Gastrocnemius medialis (tissue), 4 donors: ENCODE measurements around the gene SRPK3. TPM values are rescaled to one million over a fixed set of nuclear protein-coding genes. Genes with fewer than 3 reads are reported as not detected.

Experiments used
- ATAC-seq, 2 donors: fragments of 150-250 bp; one replicate each; pipeline ENCODE4 v1.9.1; 2016
- DNase-seq, 2 donors: peaks; one replicate each; pipeline ENCODE4 v3.0.0-alpha.2; 2019
- H3K27ac ChIP-seq, 4 donors: fragments of 200-600 bp; sonication (generic); 1 replicate in 1 of 4; 2 replicates in 3 of 4; pipeline ENCODE4 v1.5.1; 2016 to 2018; ENCODE audit warnings: mild to moderate bottlenecking in 2 of 4, moderate library complexity in 1 of 4
- H3K27me3 ChIP-seq, 3 donors: fragments of 200-600 bp; sonication (generic) in 2 of 3; 1 replicate in 1 of 3; 2 replicates in 2 of 3; pipeline versions ENCODE4 v1.5.1 to v1.6.0; 2016 to 2019; ENCODE audit warnings: mild to moderate bottlenecking in 1 of 3, moderate library complexity in 1 of 3
- H3K36me3 ChIP-seq, 2 donors: fragments of 200-600 bp; sonication (generic) in 1 of 2; one replicate each; pipeline ENCODE4 v1.5.1; 2017 to 2018
- H3K4me1 ChIP-seq, 2 donors: fragments of 200-600 bp; sonication (generic) in 1 of 2; one replicate each; pipeline ENCODE4 v1.5.1; 2016 to 2017; ENCODE audit warnings: mild to moderate bottlenecking in 2 of 2
- H3K4me3 ChIP-seq, 4 donors: fragments of 200-600 bp; sonication (generic) in 3 of 4; 1 replicate in 1 of 4; 2 replicates in 3 of 4; pipeline ENCODE4 v1.5.1; 2016 to 2019; ENCODE audit warnings: mild to moderate bottlenecking in 2 of 4
- H3K9me3 ChIP-seq, 3 donors: fragments of 200-600 bp; sonication (generic) in 2 of 3; 1 replicate in 1 of 3; 2 replicates in 2 of 3; pipeline ENCODE4 v1.5.1; 2016 to 2019
- POLR2A ChIP-seq, 2 donors: fragments of 450-650 bp; IDR thresholded peaks; one replicate each; pipeline ENCODE4 v1.6.1; 2017; ENCODE audit warnings: antibody characterized with exemption in 2 of 2, mild to moderate bottlenecking in 2 of 2, moderate library complexity in 2 of 2
- in situ Hi-C, 4 donors: fragments of 200-750 bp; cut with MboI; loops; one replicate each; pipeline versions ENCODE4 v1.15.0 to v1.8.0; 2017; ENCODE audit warnings: low sequenced_read_pairs in 4 of 4
- intact Hi-C: fragments of 100-400 bp; cut with DNase I; formaldehyde crosslinking; loops from one replicate; pipeline ENCODE4 v1.15.1; 2023; ENCODE audit warnings: low total_unique reads
- total RNA-seq, 4 donors: library from RNA; depleted of rRNA; stranded (reverse); fragments of >200 nt; gene quantifications; one replicate each; pipeline versions ENCODE4 v1.1.0 to v1.2.3, GENCODE V29; 2016
- TF ChIP-seq, protein P1 (sequence below), 5 experiments: fragments of 450-650 bp in 3 of 5; fragments of 200-600 bp in 2 of 5; sonication (generic) in 2 of 5; IDR thresholded peaks in 4 of 5; conservative IDR thresholded peaks in 1 of 5; 1 replicate in 4 of 5; 2 replicates in 1 of 5; pipeline ENCODE4 v1.5.1; 2016 to 2019; ENCODE audit warnings: antibody characterized with exemption in 5 of 5, mild to moderate bottlenecking in 3 of 5, moderate library complexity in 3 of 5

The SRPK3 gene
- total RNA-seq, 4 donors from 2014 or later: 30.3 to 39.9 (median 33.8) TPM

DNA sequence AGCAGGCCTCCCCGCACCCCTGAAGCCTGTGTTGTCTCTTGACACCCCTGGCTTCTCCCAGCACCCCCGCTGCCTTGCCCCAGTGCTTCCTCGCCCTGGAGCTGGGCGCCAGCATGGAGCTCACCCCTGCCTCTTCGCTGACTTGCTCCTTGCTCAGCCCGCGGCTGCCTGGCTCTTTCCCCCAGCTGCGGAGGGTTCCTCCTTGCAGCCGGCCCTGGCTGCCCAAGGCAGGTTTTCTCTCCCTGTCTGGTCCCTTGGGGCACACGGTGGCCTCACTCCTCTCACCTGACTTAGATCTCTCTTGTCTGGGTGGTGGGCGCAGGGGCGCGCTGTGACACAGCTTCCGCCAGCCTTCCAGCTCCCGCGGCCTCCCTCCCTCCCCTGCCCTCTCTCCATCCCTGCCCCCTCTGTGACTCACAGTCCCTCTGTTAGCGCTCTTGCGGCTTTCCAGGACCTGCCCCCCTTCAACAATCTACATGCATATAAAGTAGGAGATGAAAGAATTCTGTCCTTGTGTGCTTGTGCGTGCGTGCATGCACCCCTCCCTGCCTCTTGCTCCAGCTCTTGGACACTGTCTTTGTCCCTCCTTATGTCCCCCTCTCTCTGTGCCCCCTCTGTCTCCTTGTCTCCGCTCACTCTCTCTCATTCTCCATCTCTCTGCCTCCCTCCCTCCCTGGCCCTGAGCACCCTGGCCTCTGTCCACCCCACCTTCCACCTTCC lies 14.6 kb upstream of the SRPK3 start:
- H3K36me3 ChIP-seq: no peaks in the 10 kb centered on the region
- no peak overlapping the region for H3K27ac ChIP-seq
- DNase-seq (no peak), ATAC-seq (no peak)
- no peaks in the 10 kb centered on the region for H3K27me3 ChIP-seq
- intact Hi-C loops: no loop called here
- in situ Hi-C loops: no loop called here
- no peaks in the 10 kb centered on the region for H3K9me3 ChIP-seq
- H3K4me1 ChIP-seq: no peaks in the 10 kb centered on the region
- no peak overlapping the region for H3K4me3 ChIP-seq
- TF ChIP-seq POLR2A (IDR thresholded peaks at IDR 0.05): no peak
- TF ChIP-seq, protein P1, sequence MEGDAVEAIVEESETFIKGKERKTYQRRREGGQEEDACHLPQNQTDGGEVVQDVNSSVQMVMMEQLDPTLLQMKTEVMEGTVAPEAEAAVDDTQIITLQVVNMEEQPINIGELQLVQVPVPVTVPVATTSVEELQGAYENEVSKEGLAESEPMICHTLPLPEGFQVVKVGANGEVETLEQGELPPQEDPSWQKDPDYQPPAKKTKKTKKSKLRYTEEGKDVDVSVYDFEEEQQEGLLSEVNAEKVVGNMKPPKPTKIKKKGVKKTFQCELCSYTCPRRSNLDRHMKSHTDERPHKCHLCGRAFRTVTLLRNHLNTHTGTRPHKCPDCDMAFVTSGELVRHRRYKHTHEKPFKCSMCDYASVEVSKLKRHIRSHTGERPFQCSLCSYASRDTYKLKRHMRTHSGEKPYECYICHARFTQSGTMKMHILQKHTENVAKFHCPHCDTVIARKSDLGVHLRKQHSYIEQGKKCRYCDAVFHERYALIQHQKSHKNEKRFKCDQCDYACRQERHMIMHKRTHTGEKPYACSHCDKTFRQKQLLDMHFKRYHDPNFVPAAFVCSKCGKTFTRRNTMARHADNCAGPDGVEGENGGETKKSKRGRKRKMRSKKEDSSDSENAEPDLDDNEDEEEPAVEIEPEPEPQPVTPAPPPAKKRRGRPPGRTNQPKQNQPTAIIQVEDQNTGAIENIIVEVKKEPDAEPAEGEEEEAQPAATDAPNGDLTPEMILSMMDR (IDR thresholded peaks at IDR 0.05 in 4 of 5, conservative IDR thresholded peaks at IDR 0.05 in 1 of 5): no peak

DNA sequence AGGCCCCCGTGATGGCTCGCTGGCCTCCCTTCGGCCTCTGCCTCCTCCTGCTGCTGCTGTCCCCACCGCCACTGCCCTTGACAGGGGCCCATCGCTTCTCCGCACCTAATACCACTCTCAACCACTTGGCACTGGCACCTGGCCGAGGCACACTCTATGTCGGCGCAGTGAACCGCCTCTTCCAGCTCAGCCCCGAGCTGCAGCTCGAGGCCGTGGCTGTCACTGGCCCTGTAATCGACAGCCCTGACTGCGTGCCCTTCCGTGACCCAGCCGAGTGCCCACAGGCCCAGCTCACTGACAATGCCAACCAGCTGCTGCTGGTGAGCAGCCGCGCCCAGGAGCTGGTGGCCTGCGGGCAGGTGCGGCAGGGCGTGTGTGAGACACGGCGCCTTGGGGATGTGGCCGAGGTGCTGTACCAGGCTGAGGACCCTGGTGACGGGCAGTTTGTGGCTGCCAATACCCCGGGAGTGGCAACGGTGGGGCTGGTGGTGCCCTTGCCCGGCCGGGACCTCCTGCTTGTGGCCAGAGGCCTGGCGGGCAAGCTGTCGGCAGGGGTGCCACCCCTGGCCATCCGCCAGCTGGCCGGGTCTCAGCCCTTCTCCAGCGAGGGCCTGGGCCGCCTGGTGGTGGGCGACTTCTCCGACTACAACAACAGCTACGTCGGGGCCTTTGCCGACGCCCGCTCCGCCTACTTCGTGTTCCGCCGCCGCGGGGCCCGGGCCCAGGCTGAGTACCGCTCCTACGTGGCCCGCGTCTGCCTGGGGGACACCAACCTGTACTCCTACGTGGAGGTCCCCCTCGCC lies 13.8 kb upstream of the SRPK3 start:
- in situ Hi-C loops: no loop called here
- peak in 1 of 2 donors; percentile 31 for DNase-seq
- intact Hi-C loops: no loop called here
- H3K9me3 ChIP-seq: no peaks in the 10 kb centered on the region
- H3K27ac ChIP-seq: no peak overlapping the region
- no peaks in the 10 kb centered on the region for H3K36me3 ChIP-seq
- TF ChIP-seq, protein P1 (IDR thresholded peaks at IDR 0.05 in 4 of 5, conservative IDR thresholded peaks at IDR 0.05 in 1 of 5): no peak
- TF ChIP-seq POLR2A (IDR thresholded peaks at IDR 0.05): no peak
- H3K4me3 ChIP-seq: no peak overlapping the region
- peak in 1 of 2 donors; percentile 19 for ATAC-seq
- H3K27me3 ChIP-seq: no peaks in the 10 kb centered on the region
- H3K4me1 ChIP-seq: no peaks in the 10 kb centered on the region

DNA sequence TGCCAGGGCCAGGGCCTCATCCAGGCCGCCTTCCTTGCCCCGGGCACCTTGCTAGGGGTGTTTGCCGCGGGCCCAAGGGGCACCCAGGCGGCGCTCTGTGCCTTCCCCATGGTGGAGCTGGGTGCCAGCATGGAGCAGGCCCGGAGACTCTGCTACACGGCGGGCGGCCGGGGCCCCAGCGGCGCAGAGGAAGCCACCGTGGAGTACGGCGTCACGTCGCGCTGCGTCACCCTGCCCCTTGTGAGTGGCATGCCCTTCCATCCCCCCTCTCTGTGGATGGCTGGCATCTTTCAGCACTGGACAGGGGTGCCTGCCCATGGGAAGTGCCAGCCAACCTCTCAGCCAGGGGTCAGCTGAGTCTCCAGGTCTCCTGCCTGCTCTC lies 13.2 kb upstream of the SRPK3 start:
- ATAC-seq (no peak), DNase-seq (no peak)
- no peaks in the 10 kb centered on the region for H3K27me3 ChIP-seq
- no peaks in the 10 kb centered on the region for H3K36me3 ChIP-seq
- no peak overlapping the region for H3K4me3 ChIP-seq
- H3K27ac ChIP-seq: no peak overlapping the region
- in situ Hi-C loops (no loop called here), intact Hi-C loops (no loop called here)
- no peak for TF ChIP-seq POLR2A (IDR thresholded peaks at IDR 0.05)
- TF ChIP-seq, protein P1 (IDR thresholded peaks at IDR 0.05 in 4 of 5, conservative IDR thresholded peaks at IDR 0.05 in 1 of 5): no peak
- H3K4me1 ChIP-seq: no peaks in the 10 kb centered on the region
- H3K9me3 ChIP-seq: no peaks in the 10 kb centered on the region

DNA sequence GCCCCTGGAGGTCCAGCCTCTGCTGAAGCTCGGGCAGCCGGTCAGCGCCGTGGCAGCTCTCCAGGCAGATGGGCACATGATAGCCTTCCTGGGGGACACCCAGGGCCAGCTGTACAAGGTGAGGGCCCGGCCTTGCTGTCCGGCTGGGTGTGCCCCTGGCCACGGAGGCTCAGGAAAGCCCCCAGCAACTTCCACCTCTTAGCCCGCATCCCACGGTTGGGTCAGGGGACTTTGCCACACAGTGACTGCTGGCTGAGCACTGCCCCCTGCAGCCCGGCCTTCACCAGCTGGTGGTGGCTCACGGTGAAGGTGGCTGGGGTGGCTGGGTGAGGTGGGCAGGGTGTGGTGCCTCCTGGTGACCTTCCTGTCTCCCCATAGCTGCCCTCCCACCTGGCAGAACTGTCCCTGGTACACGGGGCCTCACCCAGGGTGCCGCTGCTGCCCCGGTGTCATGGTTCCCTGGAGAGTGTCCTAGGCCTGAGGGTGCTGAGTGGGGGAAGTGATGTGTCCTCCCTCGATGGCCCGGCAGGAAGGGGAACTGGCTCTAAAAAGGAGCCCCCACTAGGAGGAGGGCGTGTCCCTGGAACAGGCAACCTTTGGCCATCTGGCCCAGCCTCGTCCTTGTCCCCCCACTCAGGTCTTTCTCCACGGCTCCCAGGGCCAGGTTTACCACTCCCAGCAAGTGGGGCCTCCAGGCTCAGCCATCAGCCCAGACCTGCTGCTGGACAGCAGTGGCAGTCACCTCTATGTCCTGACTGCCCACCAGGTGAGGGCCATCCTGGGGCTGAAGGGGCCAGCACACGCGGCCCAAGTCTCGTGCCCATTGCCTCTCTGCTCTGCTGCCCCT lies 12.3 kb upstream of the SRPK3 start:
- Histone ChIP-seq H3K4me1 (no peaks in the 10 kb centered on the region), H3K27ac (no peak overlapping the region), H3K4me3 (no peak overlapping the region), H3K36me3 (no peaks in the 10 kb centered on the region), H3K27me3 (no peaks in the 10 kb centered on the region), H3K9me3 (no peaks in the 10 kb centered on the region)
- no peak for TF ChIP-seq POLR2A (IDR thresholded peaks at IDR 0.05)
- TF ChIP-seq, protein P1 (IDR thresholded peaks at IDR 0.05 in 4 of 5, conservative IDR thresholded peaks at IDR 0.05 in 1 of 5): no peak
- DNase-seq (no peak), ATAC-seq (no peak)
- in situ Hi-C loops: no loop called here
- intact Hi-C loops: no loop called here
